Upper lobe of left lung (tissue), 4 donors: ENCODE measurements around the gene NUDT8.

Experiments used
- CTCF ChIP-seq, 6 experiments: fragments of 450-650 bp in 4 of 6; fragments of 200-600 bp in 2 of 6; sonication (generic) in 2 of 6; IDR thresholded peaks; one replicate each; pipeline ENCODE4 v1.5.1; 2016 to 2019; ENCODE audit warnings: antibody characterized with exemption in 6 of 6
- EP300 ChIP-seq, 4 donors: sonication (generic); formaldehyde crosslinking; IDR thresholded peaks; one replicate each; pipeline ENCODE4 v1.5.1; 2017; ENCODE audit warnings: antibody characterized with exemption in 4 of 4, control low read depth in 2 of 4
- POLR2A ChIP-seq, 4 donors: fragments of 450-650 bp; IDR thresholded peaks; one replicate each; pipeline ENCODE4 v1.5.1; 2016 to 2017; ENCODE audit warnings: antibody characterized with exemption in 4 of 4, mild to moderate bottlenecking in 2 of 4
- POLR2AphosphoS5 ChIP-seq, 2 donors: sonication (generic); formaldehyde crosslinking; IDR thresholded peaks; one replicate each; pipeline ENCODE4 v1.5.1; 2017; ENCODE audit warnings: antibody characterized with exemption in 2 of 2

- TF ChIP-seq POLR2AphosphoS5 (IDR thresholded peaks at IDR 0.05) (no peak), CTCF (IDR thresholded peaks at IDR 0.05) (no peak), EP300 (IDR thresholded peaks at IDR 0.05) (no peak), POLR2A (IDR thresholded peaks at IDR 0.05) (no peak)
These were observed 4.9 kb upstream of the NUDT8 start for GRCh38 chr11:67634366-67635230.
